ENCODE measurements around the gene SEBOX.
A peak's percentile ranks its signal among the peaks of the same experiment; 100 is the strongest.

The SEBOX gene

GRCh38 chr17:28325211-28325610, 39.8 kb downstream of the SEBOX start:
- peak overlapping the region; percentile 56 for H3K27ac ChIP-seq

GRCh38 chr17:28324781-28325180, 40.2 kb downstream of the SEBOX start:
- TF ChIP-seq CTCF (IDR thresholded peaks at IDR 0.05) = no peak
- peak overlapping the region; percentile 18; the same call in 1 of the 2 replicates for H3K27ac ChIP-seq

More at GRCh38 chr17:28325211-28325610, 39.8 kb downstream of the SEBOX start:
- TF ChIP-seq ZFX (IDR thresholded peaks at IDR 0.05; ENCODE audit: borderline replicate concordance) (no peak), CTCF (IDR thresholded peaks at IDR 0.05) (no peak)

GRCh38 chr17:28324267-28324745, 40.7 kb downstream of the SEBOX start:
- TF ChIP-seq CTCF (IDR thresholded peaks at IDR 0.05) (no peak), ZFX (IDR thresholded peaks at IDR 0.05; ENCODE audit: borderline replicate concordance) (no peak)
- H3K27ac ChIP-seq = peak overlapping the region; percentile 18; the same call in 1 of the 2 replicates

GRCh38 chr17:28320215-28321061, 44.6 kb downstream of the SEBOX start:
- no peak for TF ChIP-seq ZFX (IDR thresholded peaks at IDR 0.05; ENCODE audit: borderline replicate concordance)
- no peak for TF ChIP-seq CTCF (IDR thresholded peaks at IDR 0.05)
- H3K27ac ChIP-seq = peak overlapping the region; percentile 85

- H3K27ac ChIP-seq = peak overlapping the region; percentile 85
- TF ChIP-seq CTCF (IDR thresholded peaks at IDR 0.05) (no peak), ZFX (IDR thresholded peaks at IDR 0.05; ENCODE audit: borderline replicate concordance) (no peak)
Measured at GRCh38 chr17:28319598-28319935, 45.4 kb downstream of the SEBOX start.

GRCh38 chr17:28318759-28319597, 46.0 kb downstream of the SEBOX start, which contains the start of gene TMEM97:
TSS of gene TMEM97 (plus strand) at chr17:28319200. CDS start at chr17:28319240, 40 bp downstream.
- TF ChIP-seq CTCF (IDR thresholded peaks at IDR 0.05) = no peak
- no peak for TF ChIP-seq ZFX (IDR thresholded peaks at IDR 0.05; ENCODE audit: borderline replicate concordance)
- peak within 1 kb of the TSS; percentile 85 for H3K27ac ChIP-seq
